ENCODE data around the gene MPHOSPH9. TPM values are rescaled to one million over a fixed set of nuclear protein-coding genes. Genes with fewer than 3 reads are reported as not detected.

MPHOSPH9 gene
- 34.9 and 55.7 TPM in 2 replicates for total RNA-seq

DNA sequence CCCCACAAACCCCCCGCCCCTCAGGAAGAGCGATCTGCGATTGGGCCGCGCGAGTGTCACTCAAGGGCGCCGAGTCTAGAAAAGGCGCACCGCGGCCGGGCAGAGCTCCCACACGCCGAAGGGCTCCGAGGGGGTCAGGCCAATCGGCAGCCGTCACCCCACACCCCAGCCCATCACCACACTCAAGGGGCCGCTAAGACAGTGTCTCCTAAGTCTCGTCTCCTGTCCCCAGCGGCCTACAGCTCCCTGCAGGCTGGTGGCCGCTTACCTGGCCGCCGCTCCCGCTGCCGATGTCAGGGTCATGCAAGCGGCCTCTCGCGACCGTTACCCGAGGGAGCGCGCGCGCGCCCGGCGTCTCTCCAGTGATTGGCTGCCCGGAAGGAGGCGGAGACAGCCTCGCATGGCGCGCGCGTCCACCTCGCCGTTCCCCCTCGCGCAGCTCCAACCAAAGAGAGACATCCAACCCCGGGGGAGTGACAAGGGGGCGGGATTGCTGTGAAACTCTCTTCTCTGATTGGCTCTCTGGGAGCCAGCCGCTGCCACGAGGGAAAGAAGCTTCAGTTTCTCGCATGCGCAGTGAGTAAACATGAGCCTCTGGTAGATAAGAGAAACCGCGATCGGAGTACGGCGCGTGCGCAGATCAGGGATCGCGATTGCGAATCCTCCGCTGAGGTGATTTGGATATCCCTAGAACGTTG lies at the start of gene MPHOSPH9, which contains the start of gene MTRFR:
TSS of gene MPHOSPH9 (minus strand) at position 335 of the 698 bp plus-strand sequence. CDS start 2,777 bp downstream, outside the sequence.
TSS of gene MTRFR (plus strand) at position 630 of the 698 bp plus-strand sequence. CDS start 20,239 bp downstream, outside the sequence.

DNA sequence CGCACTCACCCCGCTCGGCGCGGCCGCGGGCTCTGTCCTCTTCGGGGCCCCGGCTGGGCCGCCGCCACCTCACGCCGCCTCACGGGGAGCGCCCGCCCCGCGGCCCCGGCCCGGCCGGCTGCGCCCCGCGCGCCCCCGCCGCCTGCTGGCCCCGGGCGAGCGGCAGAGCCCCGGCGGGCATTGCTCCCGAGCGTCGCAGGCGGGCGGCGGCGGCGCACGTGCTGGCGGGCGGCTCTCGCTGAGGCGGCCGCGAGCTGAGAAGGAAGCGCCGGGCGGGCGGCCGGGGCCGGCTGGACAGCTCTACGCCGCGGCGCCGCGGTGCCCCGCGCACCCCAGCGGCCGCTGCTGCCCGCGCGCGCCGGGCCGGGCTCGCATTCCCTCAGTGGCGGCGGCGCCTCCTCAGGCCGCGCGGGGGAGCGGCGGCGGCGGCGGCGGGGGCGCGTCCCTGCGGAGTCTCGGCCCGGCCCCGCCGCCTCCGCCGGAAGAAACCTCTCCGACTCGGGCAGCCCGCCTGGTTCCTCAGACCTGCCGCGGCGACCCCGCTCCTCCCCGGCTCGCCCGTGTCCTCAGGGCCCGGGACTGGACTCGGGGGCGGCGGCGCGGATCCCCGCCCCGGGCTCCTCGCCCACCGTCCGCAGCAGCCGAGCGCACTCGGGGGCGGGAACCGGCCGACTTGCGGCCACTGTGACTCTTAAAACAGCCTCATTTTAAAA lies 82.0 kb downstream of the MPHOSPH9 start, which contains the start of gene PITPNM2:
TSS of gene PITPNM2 (minus strand) at position 347 of the 713 bp plus-strand sequence. CDS start 116,500 bp downstream, outside the sequence.

Small RNA genes lying within 50 kb of the gene (small RNA-seq; reads per million reads assigned to genes)
- gene RNA5SP375: not detected

Other genes with a start within 250 kb of the MPHOSPH9 start
- gene PITPNM2, start 82.1 kb downstream of the MPHOSPH9 start, total RNA-seq: 4.0 and 8.8 TPM in 2 replicates
- 4.8 and 7.2 TPM in 2 replicates for gene MTRFR, start 295 bp upstream of the MPHOSPH9 start, total RNA-seq
- 127 and 153 TPM in 2 replicates for gene CDK2AP1, start 38.7 kb upstream of the MPHOSPH9 start, total RNA-seq
- 19.5 and 33.4 TPM in 2 replicates for gene SBNO1, start 131.7 kb upstream of the MPHOSPH9 start, total RNA-seq
- 40.1 and 55.5 TPM in 2 replicates for gene KMT5A, start 151.0 kb upstream of the MPHOSPH9 start, total RNA-seq
- 2.9 and 3.5 TPM in 2 replicates for gene RILPL2, start 203.5 kb upstream of the MPHOSPH9 start, total RNA-seq
- 7.7 and 13.1 TPM in 2 replicates for gene SNRNP35, start 225.0 kb upstream of the MPHOSPH9 start, total RNA-seq

All from subcutaneous preadipocyte (primary cell).